ENCODE results near the gene SLC7A4. TPM values are rescaled to one million over a fixed set of nuclear protein-coding genes. Genes with fewer than 3 reads are reported as not detected.

Gene SLC7A4
- total RNA-seq, 4 donors from 2014 or later: 0.45 to 0.54 TPM; not detected in 2

DNA sequence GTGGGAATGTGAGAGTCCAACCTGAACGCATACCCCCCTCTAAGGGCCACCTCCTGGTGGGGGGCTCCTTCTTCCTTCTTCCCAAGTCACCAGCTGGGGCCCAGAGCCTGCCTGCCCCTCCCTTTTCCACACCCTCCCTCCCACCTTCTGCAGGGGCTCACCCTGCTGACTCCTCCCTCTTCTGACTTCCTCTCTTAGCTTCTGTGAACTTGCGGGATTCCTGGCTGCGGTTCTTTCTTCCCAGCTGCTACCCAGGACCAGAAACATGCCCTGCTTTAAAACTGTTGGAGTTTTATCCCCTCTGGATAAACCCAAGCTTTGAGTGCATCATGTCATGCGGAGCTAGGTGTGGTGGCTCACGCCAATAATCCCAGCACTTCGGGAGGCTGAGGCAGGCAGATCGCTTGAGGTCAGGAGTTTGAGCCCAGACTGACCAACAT lies 23.5 kb upstream of the SLC7A4 start:
- 40 to 72% methylated on average over 3 to 7 of the region's 7 CpGs for WGBS, 2 donors
- Histone ChIP-seq H3K4me1 (no peaks in the 10 kb centered on the region), H3K27ac (no peak overlapping the region), H3K36me3 (no peaks in the 10 kb centered on the region), H3K4me3 (replicated peaks in 1 of 3) (no peak overlapping the region), H3K27me3 (no peaks in the 10 kb centered on the region), H3K9me3 (no peaks in the 10 kb centered on the region)
- intact Hi-C loops (cut with DNase I): no loop called here
- TF ChIP-seq CTCF (IDR thresholded peaks at IDR 0.05): no peak
- DNase-seq: no peak

DNA sequence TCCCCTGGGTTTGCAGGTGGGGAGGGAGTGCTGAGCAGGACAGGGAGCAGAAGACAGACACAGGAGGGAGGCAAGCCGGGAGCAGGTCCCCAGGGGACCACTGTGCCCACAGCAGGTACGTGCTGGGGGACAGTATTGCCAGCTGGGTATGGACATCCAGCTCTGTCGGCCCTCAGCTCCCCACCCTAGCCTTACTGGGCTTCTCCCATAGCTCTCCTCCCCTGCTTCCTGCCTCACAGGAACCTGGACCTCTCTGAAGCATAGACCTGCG lies 23.1 kb upstream of the SLC7A4 start:
- no peak overlapping the region for H3K27ac ChIP-seq
- 55 to 63% methylated on average over 3 to 4 of the region's 4 CpGs for WGBS, 2 donors
- no peaks in the 10 kb centered on the region for H3K9me3 ChIP-seq
- intact Hi-C loops (cut with DNase I): no loop called here
- H3K4me1 ChIP-seq: no peaks in the 10 kb centered on the region
- no peaks in the 10 kb centered on the region for H3K27me3 ChIP-seq
- TF ChIP-seq POLR2A (IDR thresholded peaks at IDR 0.05) (no peak), CTCF (IDR thresholded peaks at IDR 0.05) (no peak)
- no peak for DNase-seq
- H3K4me3 ChIP-seq (replicated peaks in 1 of 3): no peak overlapping the region
- no peaks in the 10 kb centered on the region for H3K36me3 ChIP-seq

DNA sequence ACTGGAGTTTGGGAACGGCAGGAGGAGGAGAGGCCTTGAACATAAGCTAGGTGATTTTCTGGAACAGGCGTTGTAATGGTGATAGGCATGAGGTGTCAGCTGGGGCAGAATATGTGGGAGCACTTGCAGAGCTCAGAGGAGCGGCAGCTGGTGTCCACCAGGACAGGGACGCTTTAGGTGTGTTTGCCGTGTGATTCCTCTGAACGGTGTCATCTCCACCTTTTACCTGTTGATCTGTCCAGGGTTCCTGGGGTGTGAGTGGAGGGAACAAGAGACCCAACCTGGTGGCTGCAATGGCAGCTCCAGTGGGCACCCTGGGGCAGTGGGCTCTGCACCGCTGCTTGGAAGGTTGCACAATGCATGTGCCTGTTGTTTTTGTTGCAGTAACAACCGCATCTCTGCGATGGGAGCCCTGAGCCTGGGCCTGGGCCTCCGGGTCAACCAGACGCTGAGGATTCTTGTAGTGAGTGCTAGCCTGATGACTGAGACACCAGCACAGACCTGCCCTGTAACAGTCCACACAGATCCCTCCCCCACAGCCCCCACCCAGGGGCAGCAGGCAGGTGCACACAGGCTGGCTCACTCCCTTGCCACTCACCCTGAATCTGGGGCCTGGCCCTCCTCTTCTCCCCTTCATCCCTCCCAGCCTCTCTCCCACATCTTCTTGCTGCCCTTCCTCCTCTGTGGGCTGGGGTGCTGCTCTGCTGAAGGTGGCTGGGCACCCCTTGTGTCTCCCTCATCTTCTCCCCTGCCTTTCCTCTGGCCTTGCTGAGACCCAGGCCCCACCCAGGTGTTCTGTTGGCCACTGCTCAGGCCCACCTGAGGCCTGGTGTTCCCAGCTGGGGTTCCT lies 22.6 kb upstream of the SLC7A4 start:
- Histone ChIP-seq H3K4me1 (no peaks in the 10 kb centered on the region), H3K9me3 (no peaks in the 10 kb centered on the region), H3K27ac (no peak overlapping the region), H3K27me3 (no peaks in the 10 kb centered on the region), H3K4me3 (replicated peaks in 1 of 3) (no peak overlapping the region), H3K36me3 (no peaks in the 10 kb centered on the region)
- WGBS, 2 donors: 71 to 91% methylated on average over 4 to 11 of the region's 11 CpGs
- TF ChIP-seq POLR2A (IDR thresholded peaks at IDR 0.05) (no peak), CTCF (IDR thresholded peaks at IDR 0.05) (no peak)
- no peak for DNase-seq
- intact Hi-C loops (cut with DNase I): no loop called here

GRCh38 chr22:21054046-21054713 lies 21.8 kb upstream of the SLC7A4 start:
- intact Hi-C loops (cut with DNase I): no loop called here
- Histone ChIP-seq H3K27me3 (no peaks in the 10 kb centered on the region), H3K27ac (no peak overlapping the region), H3K4me1 (no peaks in the 10 kb centered on the region), H3K9me3 (no peaks in the 10 kb centered on the region), H3K4me3 (replicated peaks in 1 of 3) (no peak overlapping the region), H3K36me3 (no peaks in the 10 kb centered on the region)
- no peak for DNase-seq
- WGBS, 2 donors: 87 to 88% methylated on average over 14 to 15 of the region's 15 CpGs
- no peak for TF ChIP-seq POLR2A (IDR thresholded peaks at IDR 0.05)
- TF ChIP-seq CTCF (IDR thresholded peaks at IDR 0.05): no peak

All from thyroid gland (tissue), 4 donors.